DMS153 treated with DMSO at 0.1 percent for 48 hours (cell line): ENCODE data around the gene RPS15A.
"Not testable (repeated sequence)": the region's sequence is repeated elsewhere in the genome, so short reads cannot be mapped to it uniquely, and the experiment has no call there.

Experiments
- DNase-seq: peaks from one replicate; lab custom pipeline; 2025; ENCODE audit not compliant: unreplicated experiment; lab: John Stamatoyannopoulos, UW

The RPS15A gene

DNA sequence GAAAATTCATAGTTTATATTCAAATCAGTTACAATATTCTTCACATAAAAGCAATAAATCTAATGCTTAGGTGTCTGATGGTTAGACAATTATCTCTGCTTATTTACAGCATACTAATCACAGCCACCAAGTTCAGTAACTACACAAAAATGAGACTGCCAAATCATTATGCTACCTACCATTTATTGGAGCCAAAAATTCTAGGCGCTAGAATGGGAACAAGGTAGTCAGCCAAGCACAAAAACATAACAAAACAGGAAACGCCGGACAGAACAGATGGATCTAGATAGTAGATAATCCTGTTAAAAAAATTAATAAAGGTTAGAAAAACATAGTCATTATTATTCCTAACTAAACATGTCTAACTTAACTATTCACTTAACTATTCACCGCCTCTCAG lies 7.6 kb upstream of the RPS15A start:
- no peak for DNase-seq

DNA sequence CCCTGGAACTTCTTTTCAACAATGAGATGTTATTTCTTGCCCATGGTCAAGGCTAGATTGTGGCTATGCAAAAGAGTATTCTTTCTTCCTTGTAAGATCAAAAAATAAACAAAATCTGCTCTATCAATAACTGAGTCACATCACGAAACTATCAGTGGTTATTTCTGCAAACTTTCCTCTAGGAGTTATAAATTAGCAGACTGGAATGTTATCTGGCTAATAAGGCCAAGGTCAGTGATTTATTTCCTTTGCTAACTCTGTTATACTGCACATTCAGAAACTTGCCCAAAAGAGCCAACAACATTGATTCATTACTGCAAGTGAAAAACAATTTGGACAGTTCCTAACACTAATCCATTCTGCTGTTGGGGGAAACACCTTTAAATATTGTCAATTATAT lies 6.2 kb upstream of the RPS15A start:
- no peak for DNase-seq

DNA sequence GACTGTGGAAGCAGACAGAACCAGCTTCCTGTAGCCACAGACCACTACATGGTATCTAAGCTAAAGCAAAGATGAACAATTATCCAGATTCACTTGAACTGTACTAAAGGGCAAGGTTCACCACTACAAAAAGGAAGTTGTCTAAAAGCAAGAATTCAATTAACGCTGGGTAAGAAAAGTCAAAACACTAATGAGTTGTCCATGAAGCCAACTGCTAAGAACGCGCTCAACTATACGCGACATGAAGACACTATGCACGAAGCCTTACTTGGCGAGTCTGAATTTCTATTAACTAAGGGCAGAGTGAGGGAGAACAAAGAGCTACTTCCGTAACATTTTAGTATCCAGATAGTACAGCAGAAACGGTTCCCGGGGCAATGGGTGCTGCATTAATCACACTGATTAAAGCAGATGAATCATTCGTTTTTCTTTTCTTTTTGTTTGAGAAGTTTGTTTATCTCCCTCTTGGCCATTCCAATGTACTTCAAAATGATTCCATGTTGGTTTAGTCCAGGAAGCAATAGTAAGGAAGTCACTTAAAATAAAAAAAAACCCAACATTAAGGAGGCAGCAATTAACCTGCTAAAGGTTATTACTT lies 2.8 kb upstream of the RPS15A start:
- DNase-seq = no peak

DNA sequence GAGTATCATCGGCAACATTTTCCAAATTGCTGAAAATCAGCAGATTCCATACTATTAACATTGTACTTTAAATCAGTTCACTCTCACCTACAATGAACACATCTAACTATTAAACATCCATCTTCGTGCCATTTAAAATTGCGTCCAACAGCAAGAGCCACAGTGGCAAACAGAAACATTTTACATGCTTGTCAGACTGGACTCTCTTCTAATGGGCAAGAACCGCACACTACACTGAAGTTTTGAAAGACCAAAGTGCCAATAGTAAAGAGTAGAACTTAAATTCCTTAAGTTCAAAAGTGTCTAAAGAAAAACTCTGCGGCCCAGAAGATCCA lies 652 bp downstream of the RPS15A start:
- DNase-seq = peak; percentile 3

DNA sequence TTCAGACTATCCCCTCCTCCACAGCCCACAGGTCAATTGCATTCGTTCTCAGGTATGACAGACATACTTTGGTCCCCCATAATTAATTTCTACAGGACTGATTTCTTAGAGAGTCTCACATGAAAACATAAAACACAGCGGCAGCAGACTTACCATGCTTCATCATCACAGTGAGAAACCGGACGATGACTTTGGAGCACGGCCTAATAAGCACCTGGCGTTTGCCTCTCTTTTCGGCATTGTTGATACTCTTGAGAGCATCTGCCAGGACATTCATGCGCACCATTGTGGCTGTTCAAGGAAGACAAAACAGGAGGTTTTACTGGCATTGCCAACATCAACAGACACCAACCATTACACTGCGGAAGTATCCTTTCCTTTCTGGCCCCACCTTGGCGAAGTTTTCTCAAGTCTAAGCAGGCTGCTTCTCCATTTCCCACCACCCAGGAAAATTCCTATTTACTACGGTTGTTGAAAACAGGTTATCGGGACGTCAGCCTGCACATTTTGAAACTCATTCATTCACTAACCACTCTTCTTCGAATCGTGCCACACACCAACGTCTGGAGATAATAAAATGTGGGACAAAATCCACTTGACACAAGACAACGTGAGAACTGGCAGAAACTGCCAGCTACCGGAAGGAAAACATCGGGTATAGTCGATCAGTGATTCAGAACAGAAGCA lies 1.2 kb downstream of the RPS15A start:
- DNase-seq = no peak

DNA sequence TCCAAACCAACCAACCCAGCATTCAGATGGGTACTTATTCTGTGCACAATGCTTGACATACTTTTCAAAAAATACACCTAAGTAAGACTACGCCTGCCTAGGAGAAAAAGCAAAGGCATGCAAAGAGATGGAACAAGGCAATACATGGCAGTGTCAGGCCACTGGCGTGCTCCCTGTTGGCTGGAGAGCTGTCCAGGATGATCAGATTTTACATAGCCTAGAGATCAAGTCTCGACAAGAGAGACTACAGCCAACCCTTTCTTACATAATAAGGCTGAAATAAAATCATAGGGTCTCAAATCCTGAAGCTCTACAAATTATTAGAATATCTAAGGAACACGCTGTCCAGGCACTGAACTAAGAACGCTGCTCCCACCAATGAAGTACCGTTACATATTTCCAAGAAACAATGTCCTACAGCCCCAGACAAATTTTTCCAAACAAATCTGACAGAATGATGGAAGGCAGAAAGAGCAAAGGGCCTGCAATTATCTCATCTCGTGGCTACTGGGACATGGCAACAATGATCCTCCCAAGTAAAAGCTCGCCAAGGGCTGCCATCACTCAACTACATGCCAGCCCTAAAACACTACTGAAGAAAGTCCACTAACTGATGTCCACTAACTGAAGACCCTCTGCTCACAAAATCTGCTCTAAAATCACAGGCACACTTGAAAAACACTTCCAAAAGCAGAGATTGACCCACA lies 5.1 kb downstream of the RPS15A start:
- DNase-seq = no peak

DNA sequence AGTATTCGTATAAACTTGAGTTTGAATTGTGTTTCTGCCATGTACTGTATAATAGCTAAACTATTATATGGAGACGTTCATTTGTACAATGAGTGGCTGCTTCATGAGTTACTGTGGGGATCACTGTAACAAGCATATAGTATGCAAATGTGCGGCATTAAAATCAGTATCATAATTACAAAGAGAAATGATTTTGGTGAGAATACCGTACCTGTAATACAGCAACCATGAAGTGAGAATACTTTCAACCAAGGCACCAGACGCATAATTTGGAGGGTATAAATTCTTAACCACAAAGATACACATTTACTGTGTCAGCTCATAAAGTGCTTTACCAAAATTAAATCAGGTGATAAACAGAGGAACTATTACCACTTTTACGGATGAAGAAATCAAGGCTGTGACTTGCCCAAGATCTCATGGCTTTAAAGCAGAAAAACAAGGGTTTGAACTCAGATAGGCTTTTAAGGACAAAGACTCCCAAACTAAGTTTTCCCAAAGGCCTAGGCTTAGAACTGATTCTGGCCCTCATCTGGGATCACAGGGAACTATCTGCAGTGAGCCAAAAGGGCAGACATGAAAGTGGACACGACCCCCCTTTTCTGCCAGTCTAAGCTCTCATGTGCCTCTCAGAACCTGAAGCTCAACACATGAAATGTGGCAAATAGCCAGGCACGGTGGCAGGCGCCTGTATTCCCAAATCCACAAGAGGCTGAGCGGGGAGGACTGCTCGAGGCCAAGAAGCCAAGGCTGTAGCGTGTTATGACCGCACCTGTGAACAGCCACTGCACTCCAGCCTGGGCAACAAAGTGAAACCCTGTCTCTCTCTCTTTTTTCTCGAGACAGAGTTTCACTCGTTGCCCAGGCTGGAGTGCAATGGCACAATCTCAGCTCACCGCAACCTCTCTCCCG lies 6.4 kb downstream of the RPS15A start:
- no peak for DNase-seq

DNA sequence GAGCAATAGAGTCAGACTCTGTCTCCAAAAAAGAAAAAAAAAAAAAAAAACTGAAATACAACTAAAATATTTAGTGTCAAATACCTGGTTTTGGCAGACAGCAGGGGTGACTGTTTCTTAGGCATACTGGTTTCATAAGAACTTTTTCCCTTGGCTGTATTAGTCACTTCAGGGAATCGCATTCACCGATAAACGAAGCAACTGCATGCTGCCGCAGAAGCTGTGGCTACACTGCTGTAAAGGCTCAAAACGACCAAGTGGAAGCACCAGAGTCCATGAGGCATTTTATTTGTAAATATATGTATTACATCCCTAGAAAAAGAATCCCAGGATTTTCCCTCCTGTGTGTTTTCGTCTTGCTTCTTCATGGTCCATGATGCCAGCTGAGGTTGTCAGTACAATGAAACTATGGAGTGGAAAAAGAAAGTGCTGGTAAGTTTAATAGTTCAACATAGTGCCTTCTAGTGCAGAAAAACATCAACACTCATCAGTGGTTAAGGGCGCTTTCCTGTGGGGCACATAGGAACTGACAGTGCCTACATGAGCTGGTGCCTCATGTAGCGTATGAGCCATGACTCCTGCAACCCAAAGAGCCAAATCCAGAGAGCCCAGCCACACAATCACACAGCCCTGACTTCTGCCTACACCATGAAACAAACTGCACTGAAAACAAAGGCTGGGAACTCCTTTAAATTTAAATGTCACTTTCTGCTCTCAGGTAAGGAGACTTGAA lies 7.3 kb downstream of the RPS15A start:
- DNase-seq = no peak

DNA sequence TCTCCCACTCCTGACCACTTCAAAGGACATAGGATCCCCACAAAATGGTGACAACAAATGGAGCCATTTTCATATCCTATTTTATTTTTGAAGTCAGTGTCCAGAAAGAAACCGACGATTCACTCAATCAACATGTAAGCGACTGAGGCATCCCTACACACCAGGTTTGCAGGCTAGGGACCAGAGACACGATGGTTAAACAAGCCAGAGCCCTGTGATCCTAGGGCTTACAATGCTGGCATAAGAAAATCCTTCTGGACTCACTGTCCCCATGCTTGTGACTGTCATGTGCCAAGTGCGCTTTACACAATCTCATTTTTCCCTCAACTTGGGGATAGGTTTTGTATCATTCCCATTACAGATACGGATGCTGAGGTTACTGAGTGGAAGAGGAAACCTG lies 8.9 kb downstream of the RPS15A start:
- not testable (repeated sequence) for DNase-seq

DNA sequence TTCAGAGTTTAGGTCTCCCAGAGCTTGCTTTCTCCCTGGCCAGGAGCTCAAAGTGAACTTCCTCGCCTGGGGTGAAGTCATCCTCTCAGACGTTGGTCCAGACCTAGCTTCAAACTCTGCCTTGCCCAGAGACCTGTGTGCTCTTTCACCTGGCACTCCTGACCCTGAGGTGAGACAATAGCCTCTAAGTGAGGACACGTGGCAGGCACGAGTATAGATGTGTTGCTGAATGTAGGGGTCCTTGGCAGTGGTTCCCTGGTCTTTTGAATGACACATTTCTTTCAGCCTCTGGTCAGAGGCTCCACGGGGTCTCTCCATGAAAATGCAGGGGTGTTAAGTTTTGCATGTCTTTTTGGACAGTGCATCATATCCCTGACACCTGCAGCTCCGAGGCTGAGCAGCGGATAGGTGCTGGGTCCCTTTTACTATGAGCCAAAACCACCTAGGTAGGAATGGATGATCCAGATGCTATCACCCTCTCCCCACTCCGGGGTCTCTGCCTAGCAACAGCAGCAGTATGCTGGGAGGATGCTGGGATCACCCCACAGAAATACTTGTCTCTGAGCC lies 9.6 kb downstream of the RPS15A start:
- not testable (repeated sequence) for DNase-seq

DNA sequence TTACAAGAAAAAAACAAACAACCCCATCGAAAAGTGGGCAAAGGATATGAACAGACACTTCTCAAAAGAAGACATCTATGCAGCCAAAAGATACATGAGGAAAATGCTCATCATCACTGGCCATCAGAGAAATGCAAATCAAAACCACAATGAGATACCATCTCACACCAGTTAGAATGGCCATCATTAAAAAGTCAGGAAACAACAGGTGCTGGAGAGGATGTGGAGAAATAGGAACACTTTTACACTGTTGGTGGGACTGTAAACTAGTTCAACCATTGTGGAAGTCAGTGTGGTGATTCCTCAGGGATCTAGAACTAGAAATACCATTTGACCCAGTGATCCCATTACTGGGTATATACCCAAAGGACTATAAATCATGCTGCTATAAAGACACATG lies 12.5 kb downstream of the RPS15A start:
- DNase-seq = not testable (repeated sequence)

DNA sequence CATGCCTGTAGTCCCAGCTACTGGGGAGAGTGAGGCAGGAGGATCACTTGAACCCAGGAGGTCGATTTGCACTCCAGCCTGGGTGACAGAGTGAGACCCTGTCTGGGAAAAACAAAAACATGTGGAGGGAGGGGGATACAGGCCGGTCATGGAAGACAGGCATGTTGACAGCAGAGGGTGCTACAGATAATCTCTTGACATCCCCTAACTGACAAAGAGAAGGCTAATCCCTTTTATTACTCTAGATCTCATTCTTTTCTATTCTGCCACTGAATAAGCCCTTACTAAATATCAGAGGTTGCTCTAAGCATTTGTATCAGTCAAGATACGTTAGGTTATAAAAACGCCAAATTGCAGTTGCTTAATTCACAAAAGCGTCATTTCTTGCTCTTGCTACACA lies 13.8 kb downstream of the RPS15A start:
- DNase-seq = not testable (repeated sequence)

DNA sequence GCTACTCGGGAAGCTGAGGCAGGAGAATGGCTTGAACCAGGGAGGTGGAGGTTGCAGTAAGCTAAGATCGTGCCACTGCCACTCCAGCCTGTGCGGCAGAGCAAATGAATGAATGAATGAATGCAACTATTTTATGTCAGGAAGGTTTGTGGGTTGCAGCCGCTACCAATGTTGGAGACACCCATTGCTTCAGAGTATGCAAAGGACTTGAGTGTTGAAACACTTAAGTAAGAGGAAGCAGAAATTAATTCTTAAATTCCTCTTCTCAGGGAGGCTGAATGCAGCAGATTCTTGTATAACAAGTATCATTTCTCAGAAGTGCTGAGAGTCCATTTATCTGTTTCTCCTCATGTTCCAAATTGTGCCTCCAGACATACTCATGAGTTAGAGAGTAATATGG lies 15.5 kb downstream of the RPS15A start:
- DNase-seq = not testable (repeated sequence)

DNA sequence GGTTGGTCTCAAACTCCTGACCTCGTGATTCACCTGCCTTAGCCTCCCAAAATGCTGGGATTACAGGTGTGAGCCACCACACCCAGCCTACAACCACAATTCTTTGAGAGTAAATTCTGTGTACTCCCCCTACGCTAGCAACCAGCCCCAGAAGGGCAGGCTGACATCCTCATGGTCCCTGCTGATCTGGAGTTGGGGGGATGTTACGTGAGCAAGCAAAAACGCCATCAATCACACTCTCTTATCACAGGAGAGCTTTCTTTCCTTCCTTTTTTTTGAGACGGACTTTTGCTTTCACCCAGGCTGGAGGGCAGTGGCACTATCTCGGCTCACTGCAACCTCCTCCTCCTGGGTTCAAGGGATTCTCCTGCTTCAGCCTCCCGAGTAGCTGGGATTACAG lies 18.0 kb downstream of the RPS15A start:
- not testable (repeated sequence) for DNase-seq

DNA sequence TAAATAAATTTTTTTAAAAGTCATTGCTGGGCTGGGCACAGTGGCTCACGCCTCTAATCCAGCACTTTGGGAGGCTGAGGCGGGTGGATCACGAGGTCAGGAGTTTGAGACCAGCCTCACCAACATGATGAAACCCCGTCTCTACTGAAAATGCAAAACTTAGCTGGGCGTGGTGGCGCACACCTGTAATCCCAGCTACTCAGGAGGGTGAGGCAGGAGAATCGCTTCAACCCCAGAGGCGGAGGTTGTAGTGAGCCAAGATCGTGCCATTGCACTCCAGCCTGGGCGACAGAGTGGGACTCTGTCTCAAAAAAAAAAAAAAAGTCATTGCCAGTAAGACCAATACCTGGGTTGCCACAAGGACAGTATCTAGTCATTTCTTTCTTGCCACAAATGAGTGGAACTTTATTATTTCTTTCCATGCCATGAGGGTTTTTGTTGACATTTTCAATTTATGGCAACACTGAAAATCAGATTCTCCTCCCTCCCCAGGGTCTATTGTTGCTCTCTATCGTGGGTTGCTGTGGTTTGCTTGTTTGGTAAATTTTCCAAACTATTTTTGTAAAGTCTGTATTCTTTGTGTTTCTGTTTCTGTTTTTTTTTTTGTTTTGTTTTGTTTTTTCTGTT lies 19.7 kb downstream of the RPS15A start:
- not testable (repeated sequence) for DNase-seq

DNA sequence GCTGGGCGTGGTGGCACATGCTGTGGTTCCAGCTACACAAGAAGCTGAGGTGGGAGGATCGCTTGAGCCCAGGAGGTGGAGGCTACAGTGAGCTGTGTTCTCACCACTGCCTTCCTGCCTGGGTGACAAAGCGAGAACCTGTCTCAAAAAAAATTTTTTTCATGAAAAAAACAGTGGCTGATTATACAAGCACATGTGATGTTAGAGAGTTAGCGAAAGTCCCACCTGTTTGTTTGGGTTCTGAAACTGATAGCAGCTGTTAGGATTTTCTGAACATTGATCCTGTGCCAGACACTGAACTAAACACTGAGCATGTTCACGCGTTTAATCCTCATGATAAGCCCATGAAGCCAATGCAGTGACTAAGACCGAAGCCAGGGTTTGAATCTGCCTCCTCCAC lies 22.9 kb downstream of the RPS15A start:
- not testable (repeated sequence) for DNase-seq

DNA sequence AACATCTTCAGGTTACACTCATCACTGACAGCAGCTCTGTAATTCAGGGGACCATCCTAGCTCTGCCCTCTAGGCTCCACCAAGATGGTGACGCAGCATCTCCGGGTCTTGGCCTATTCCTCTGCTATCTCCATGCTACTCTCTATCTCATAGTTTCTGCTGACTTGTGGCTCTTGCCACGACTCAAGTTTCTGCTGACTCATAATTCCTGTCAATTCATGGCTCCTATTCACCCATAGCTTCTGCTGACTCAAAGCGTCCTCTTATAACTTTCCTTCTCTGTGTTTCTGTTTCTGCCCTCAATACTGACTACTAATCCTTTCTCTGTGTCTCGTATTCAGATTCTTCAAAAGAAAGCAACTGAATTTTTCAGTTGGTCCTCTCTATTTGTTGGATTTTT lies 27.4 kb downstream of the RPS15A start:
- not testable (repeated sequence) for DNase-seq

DNA sequence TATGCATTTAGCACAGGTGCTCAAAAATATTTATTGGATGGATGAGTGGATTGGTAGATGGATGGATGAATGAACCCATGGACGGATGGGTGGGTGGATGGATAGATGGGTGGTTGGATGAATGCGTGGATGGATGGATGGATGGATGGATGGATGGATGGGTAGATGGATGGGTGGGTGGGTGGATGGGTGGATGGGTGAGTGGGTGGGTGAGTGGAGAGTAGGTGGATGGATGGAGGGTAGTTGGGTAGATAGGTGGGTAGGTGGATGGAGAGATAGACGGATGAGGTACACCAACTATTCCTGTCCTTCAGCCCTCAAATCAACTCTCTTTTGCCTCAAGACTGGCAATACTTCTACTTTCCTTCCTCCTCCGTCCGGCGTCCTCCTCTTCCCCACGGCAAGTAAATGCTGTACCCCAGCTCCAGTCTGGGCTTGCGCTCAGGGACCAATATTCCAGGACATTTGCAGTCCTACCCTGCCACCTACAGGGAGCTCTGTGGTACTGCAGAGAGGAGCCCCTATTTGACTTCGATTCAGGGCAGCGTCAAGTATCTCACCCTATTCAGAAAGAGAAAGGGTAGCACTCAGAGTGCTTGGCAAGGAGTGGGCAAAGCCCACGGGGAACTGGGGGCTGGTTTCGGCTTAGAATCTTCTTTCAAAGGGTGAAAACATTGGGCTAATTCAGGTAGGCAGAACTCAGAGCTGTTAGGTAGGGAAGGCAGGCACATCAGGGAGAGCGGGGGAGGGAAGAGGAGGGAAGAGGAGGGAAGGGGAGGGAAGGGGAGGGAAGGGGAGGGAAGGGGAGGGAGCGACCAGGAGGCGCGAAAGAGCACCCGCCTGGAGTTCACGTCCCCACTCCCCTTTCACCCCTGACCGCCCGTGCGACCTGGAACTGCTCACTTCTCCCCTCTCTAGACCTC lies 30.3 kb downstream of the RPS15A start:
- peak; percentile 19 for DNase-seq
